Nephron (organoid): ENCODE results near the gene NACC2.
"Not testable (repeated sequence)": the region's sequence is repeated elsewhere in the genome, so short reads cannot be mapped to it uniquely, and the experiment has no call there.

Experiments used
- H3K27ac Mint-ChIP-seq, 3 experiments: 2 replicates each; pipeline ENCODE4 v1.8.0; 2020; ENCODE audit warnings: mixed read lengths in 3 of 3, mild to moderate bottlenecking in 2 of 3, moderate library complexity in 1 of 3
- H3K27me3 Mint-ChIP-seq: 2 replicates; pipeline ENCODE4 v1.8.0; 2021; ENCODE audit warnings: low read depth, mild to moderate bottlenecking, moderate library complexity, mixed read lengths
- H3K36me3 Mint-ChIP-seq: 2 replicates; pipeline ENCODE4 v1.8.0; 2020; ENCODE audit warnings: low read depth, mixed read lengths
- H3K4me1 Mint-ChIP-seq: 2 replicates; pipeline ENCODE4 v1.8.0; 2020; ENCODE audit warnings: mixed read lengths
- H3K4me3 Mint-ChIP-seq, 3 experiments: 2 replicates each; pipeline ENCODE4 v1.8.0; 2020; ENCODE audit warnings: mild to moderate bottlenecking in 3 of 3, mixed read lengths in 3 of 3, moderate library complexity in 2 of 3
- H3K9me3 Mint-ChIP-seq: 2 replicates; pipeline ENCODE4 v1.8.0; 2020; ENCODE audit warnings: mixed read lengths
- CTCF ChIP-seq, 3 experiments: fragments of 200-600 bp; sonication (generic); IDR thresholded peaks; one replicate each; pipeline ENCODE4 v1.5.0; 2021; ENCODE audit warnings: antibody characterized with exemption in 3 of 3; ENCODE audit not compliant: unreplicated experiment in 3 of 3

Gene NACC2

GRCh38 chr9:136031094-136031493 lies 64.0 kb downstream of the NACC2 start:
- no peaks in the 10 kb centered on the region for H3K4me1 Mint-ChIP-seq
- peaks cover 29% of the 10 kb centered on the region for H3K36me3 Mint-ChIP-seq
- H3K4me3 Mint-ChIP-seq: no peak overlapping the region

GRCh38 chr9:136029556-136029955 lies 65.5 kb downstream of the NACC2 start:
- Mint-ChIP-seq H3K9me3 (no peaks in the 10 kb centered on the region), H3K36me3 (peaks cover 23% of the 10 kb centered on the region), H3K27me3 (no peaks in the 10 kb centered on the region), H3K4me3 (no peak overlapping the region), H3K4me1 (peaks cover 7% of the 10 kb centered on the region), H3K27ac (no peak overlapping the region)
- no peak for TF ChIP-seq CTCF (IDR thresholded peaks at IDR 0.05; ENCODE audit: unreplicated experiment in 3 of 3)

More at GRCh38 chr9:136031094-136031493, 64.0 kb downstream of the NACC2 start:
- Mint-ChIP-seq H3K27me3 (no peaks in the 10 kb centered on the region), H3K27ac (no peak overlapping the region), H3K9me3 (peaks cover 5% of the 10 kb centered on the region)
- no peak for TF ChIP-seq CTCF (IDR thresholded peaks at IDR 0.05; ENCODE audit: unreplicated experiment in 3 of 3)

GRCh38 chr9:136028760-136029470 lies 66.2 kb downstream of the NACC2 start:
- H3K36me3 Mint-ChIP-seq: peaks cover 21% of the 10 kb centered on the region
- no peaks in the 10 kb centered on the region for H3K27me3 Mint-ChIP-seq
- peaks cover 14% of the 10 kb centered on the region for H3K4me1 Mint-ChIP-seq
- no peak overlapping the region for H3K4me3 Mint-ChIP-seq
- H3K27ac Mint-ChIP-seq: no peak overlapping the region
- TF ChIP-seq CTCF (IDR thresholded peaks at IDR 0.05; ENCODE audit: unreplicated experiment in 3 of 3): no peak
- no peaks in the 10 kb centered on the region for H3K9me3 Mint-ChIP-seq

GRCh38 chr9:136026943-136027289 lies 68.2 kb downstream of the NACC2 start:
- H3K4me1 Mint-ChIP-seq: peaks cover 18% of the 10 kb centered on the region
- H3K27me3 Mint-ChIP-seq, H3K9me3 Mint-ChIP-seq, H3K4me3 Mint-ChIP-seq, H3K27ac Mint-ChIP-seq: not testable (repeated sequence)
- H3K36me3 Mint-ChIP-seq: peaks cover 13% of the 10 kb centered on the region

- no peaks in the 10 kb centered on the region for H3K9me3 Mint-ChIP-seq
- peaks cover 3% of the 10 kb centered on the region for H3K27me3 Mint-ChIP-seq
- no peak overlapping the region for H3K4me3 Mint-ChIP-seq
- no peak overlapping the region for H3K27ac Mint-ChIP-seq
- peaks cover 17% of the 10 kb centered on the region for H3K36me3 Mint-ChIP-seq
- no peak for TF ChIP-seq CTCF (IDR thresholded peaks at IDR 0.05; ENCODE audit: unreplicated experiment in 3 of 3)
- peaks cover 18% of the 10 kb centered on the region for H3K4me1 Mint-ChIP-seq
Observed at GRCh38 chr9:136026266-136026942, 68.7 kb downstream of the NACC2 start.

GRCh38 chr9:136025481-136025880 lies 69.6 kb downstream of the NACC2 start:
- H3K9me3 Mint-ChIP-seq: no peaks in the 10 kb centered on the region
- no peak overlapping the region for H3K27ac Mint-ChIP-seq
- peaks cover 17% of the 10 kb centered on the region for H3K36me3 Mint-ChIP-seq
- no peak overlapping the region for H3K4me3 Mint-ChIP-seq
- H3K27me3 Mint-ChIP-seq: peaks cover 8% of the 10 kb centered on the region
- TF ChIP-seq CTCF (IDR thresholded peaks at IDR 0.05; ENCODE audit: unreplicated experiment in 3 of 3): no peak
- H3K4me1 Mint-ChIP-seq: peaks cover 18% of the 10 kb centered on the region
